22Rv1 (cell line): Measurements from ENCODE around the gene ST8SIA6.

Experiments used
- H3K27ac ChIP-seq: fragments of 450-650 bp; 2 replicates; pipeline ENCODE4 v1.5.1; 2017
- CTCF ChIP-seq: fragments of 450-650 bp; IDR thresholded peaks from 2 replicates; pipeline ENCODE4 v1.5.1; 2017; ENCODE audit warnings: mild to moderate bottlenecking
- ZFX ChIP-seq: fragments of 450-650 bp; IDR thresholded peaks from 2 replicates; pipeline ENCODE4 v1.6.1; 2017; ENCODE audit warnings: antibody characterized with exemption, borderline replicate concordance

ST8SIA6 gene

GRCh38 chr10:17396004-17396403, 58.4 kb downstream of the ST8SIA6 start:
- TF ChIP-seq ZFX (no peak), CTCF (no peak)
- no peak overlapping the region for H3K27ac ChIP-seq

- TF ChIP-seq ZFX (no peak), CTCF (no peak)
- no peak overlapping the region for H3K27ac ChIP-seq
Observed at GRCh38 chr10:17394854-17395253, 59.5 kb downstream of the ST8SIA6 start.

GRCh38 chr10:17387861-17388503, 66.4 kb downstream of the ST8SIA6 start:
- TF ChIP-seq CTCF (no peak), ZFX (no peak)

GRCh38 chr10:17386616-17387075, 67.7 kb downstream of the ST8SIA6 start:
- H3K27ac ChIP-seq: peak overlapping the region; percentile 99
- TF ChIP-seq CTCF: no peak
- TF ChIP-seq ZFX: no peak

More at GRCh38 chr10:17387861-17388503, 66.4 kb downstream of the ST8SIA6 start:
- peak overlapping the region; percentile 99 for H3K27ac ChIP-seq

- peak overlapping the region; percentile 99 for H3K27ac ChIP-seq
- no peak for TF ChIP-seq ZFX
- TF ChIP-seq CTCF: no peak
Observed at GRCh38 chr10:17386021-17386420, 68.4 kb downstream of the ST8SIA6 start.

- no peak for TF ChIP-seq CTCF
- TF ChIP-seq ZFX: no peak
- H3K27ac ChIP-seq: no peak overlapping the region
Observed at GRCh38 chr10:17385066-17385465, 69.3 kb downstream of the ST8SIA6 start.

GRCh38 chr10:17383801-17384555, 70.4 kb downstream of the ST8SIA6 start:
- TF ChIP-seq CTCF (no peak), ZFX (no peak)
- no peak overlapping the region for H3K27ac ChIP-seq
